WTC11 (cell line): ENCODE data around the gene ME2. TPM values are rescaled to one million over a fixed set of nuclear protein-coding genes. Genes with fewer than 3 reads are reported as not detected.

Experiments used
- ATAC-seq: fragments of 200-7000 bp; cut with Tn5 transposase; 2 replicates; pipeline ENCODE4 v1.10.0; 2021; ENCODE audit warnings: mild to moderate bottlenecking, moderate library complexity
- CTCF ChIA-PET: fragments of 300-600 bp; sonication (Branson Sonifier 250); formaldehyde crosslinking; loops from one replicate; lab custom pipeline; 2021; ENCODE audit warnings: antibody characterized with exemption; lab: Charles Lee
- POLR2A ChIA-PET: fragments of 350-600 bp; sonication (Branson Sonifier 250); formaldehyde crosslinking; loops from one replicate; lab custom pipeline; 2021; ENCODE audit warnings: antibody characterized with exemption; lab: Charles Lee
- DNase-seq: peaks from one replicate; pipeline ENCODE4 v3.0.0; 2021; ENCODE audit warnings: low spot score
- H3K27ac Mint-ChIP-seq: 2 replicates; pipeline ENCODE4 v1.8.0; 2021; ENCODE audit warnings: mixed read lengths
- H3K27me3 Mint-ChIP-seq: 2 replicates; pipeline ENCODE4 v1.8.0; 2021; ENCODE audit warnings: low read depth, mild to moderate bottlenecking, moderate library complexity, mixed read lengths
- H3K36me3 Mint-ChIP-seq: 2 replicates; pipeline ENCODE4 v1.8.0; 2021; ENCODE audit warnings: mixed read lengths
- H3K4me1 Mint-ChIP-seq: 2 replicates; pipeline ENCODE4 v1.8.0; 2022; ENCODE audit warnings: mixed read lengths
- H3K4me3 Mint-ChIP-seq: 2 replicates; pipeline ENCODE4 v1.8.0; 2021; ENCODE audit warnings: mild to moderate bottlenecking, moderate library complexity, mixed read lengths
- H3K9me3 Mint-ChIP-seq: 2 replicates; pipeline ENCODE4 v1.8.0; 2021; ENCODE audit warnings: mixed read lengths
- CBFB ChIP-seq: sonication (generic); formaldehyde crosslinking; IDR thresholded peaks from 2 replicates; pipeline ENCODE4 v1.8.1; 2022; ENCODE audit warnings: mild to moderate bottlenecking, low read depth, missing genetic modification reagents
- CREM ChIP-seq: sonication (generic); formaldehyde crosslinking; IDR thresholded peaks from 2 replicates; pipeline ENCODE4 v1.8.1; 2022; ENCODE audit warnings: mild to moderate bottlenecking, missing genetic modification reagents, moderate library complexity
- E2F1 ChIP-seq: sonication (generic); formaldehyde crosslinking; IDR thresholded peaks from 2 replicates; pipeline ENCODE4 v1.8.0; 2022; ENCODE audit warnings: mild to moderate bottlenecking, missing genetic modification reagents
- FOXJ3 ChIP-seq: sonication (generic); formaldehyde crosslinking; IDR thresholded peaks from 2 replicates; pipeline ENCODE4 v1.9.0; 2021; ENCODE audit warnings: missing genetic modification reagents, mild to moderate bottlenecking, borderline replicate concordance
- GABPB1 ChIP-seq: sonication (generic); formaldehyde crosslinking; IDR thresholded peaks from 2 replicates; pipeline ENCODE4 v1.8.1; 2023; ENCODE audit warnings: mild to moderate bottlenecking, missing genetic modification reagents
- HMGA2 ChIP-seq: fragments of 250-450 bp; sonication (Bioruptor Pico); IDR thresholded peaks from 2 replicates; pipeline ENCODE4 v1.4.0; 2021; ENCODE audit warnings: mild to moderate bottlenecking, moderate library complexity
- NFE2L1 ChIP-seq: sonication (generic); formaldehyde crosslinking; IDR thresholded peaks from 2 replicates; pipeline ENCODE4 v1.8.1; 2023; ENCODE audit warnings: missing genetic modification reagents
- NR2C2 ChIP-seq: sonication (generic); formaldehyde crosslinking; IDR thresholded peaks from 2 replicates; pipeline ENCODE4 v1.8.0; 2022; ENCODE audit warnings: mild to moderate bottlenecking, missing genetic modification reagents
- ZNF232 ChIP-seq: sonication (generic); formaldehyde crosslinking; IDR thresholded peaks from 2 replicates; pipeline ENCODE4 v1.8.0; 2022; ENCODE audit warnings: mild to moderate bottlenecking, missing genetic modification reagents
- total RNA-seq: library from RNA; stranded (reverse); gene quantifications from 3 replicates; pipeline ENCODE4 v1.2.3, GENCODE V29; 2021
- TF ChIP-seq, protein P1 (sequence below): fragments of 250-450 bp; sonication (Bioruptor Pico); IDR thresholded peaks from 2 replicates; pipeline ENCODE4 v2.1.2; 2022; ENCODE audit warnings: mild to moderate bottlenecking, moderate library complexity
- TF ChIP-seq, protein P2 (sequence below): sonication (generic); formaldehyde crosslinking; IDR thresholded peaks from 2 replicates; pipeline ENCODE4 v1.8.0; 2023; ENCODE audit warnings: missing genetic modification reagents, mild to moderate bottlenecking, borderline replicate concordance
- TF ChIP-seq, protein P3 (sequence below): sonication (generic); formaldehyde crosslinking; IDR thresholded peaks from 2 replicates; pipeline ENCODE4 v1.8.1; 2023; ENCODE audit warnings: mild to moderate bottlenecking, missing genetic modification reagents, moderate library complexity
- TF ChIP-seq, protein P4 (sequence below): sonication (generic); formaldehyde crosslinking; IDR thresholded peaks from 2 replicates; pipeline ENCODE4 v1.8.0; 2022; ENCODE audit warnings: mild to moderate bottlenecking, missing genetic modification reagents

The ME2 gene
- total RNA-seq, 1 experiment from 2014 or later = 57.0 TPM

DNA sequence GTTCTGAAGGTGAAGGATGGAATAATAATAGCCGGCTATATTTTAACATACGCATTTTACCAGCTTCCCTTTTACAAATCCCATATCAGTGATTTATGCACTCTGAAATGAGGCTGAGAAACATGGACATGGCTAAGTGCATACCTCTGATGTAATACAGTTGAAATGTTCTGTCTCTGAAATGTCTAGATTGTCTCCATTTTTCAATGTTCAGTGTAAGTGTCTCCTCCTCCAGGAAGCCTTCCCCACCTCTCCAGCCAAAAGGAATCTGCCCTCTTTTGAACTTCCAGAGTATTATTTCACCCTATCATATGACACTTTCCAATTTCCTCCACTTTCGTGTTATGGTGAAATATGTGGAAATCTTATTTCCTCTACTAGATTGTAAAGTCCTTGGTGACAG lies 29.5 kb upstream of the ME2 start:
- Mint-ChIP-seq H3K4me1 (peaks cover 6% of the 10 kb centered on the region), H3K4me3 (no peak overlapping the region), H3K9me3 (peaks cover 7% of the 10 kb centered on the region), H3K36me3 (no peaks in the 10 kb centered on the region; the same call in 1 of the 2 replicates), H3K27ac (no peak overlapping the region), H3K27me3 (no peaks in the 10 kb centered on the region)
- ATAC-seq = no peak
- DNase-seq = no peak
- ChIA-PET POLR2A (no interaction called here), CTCF (no interaction called here)
- TF ChIP-seq, protein P1, sequence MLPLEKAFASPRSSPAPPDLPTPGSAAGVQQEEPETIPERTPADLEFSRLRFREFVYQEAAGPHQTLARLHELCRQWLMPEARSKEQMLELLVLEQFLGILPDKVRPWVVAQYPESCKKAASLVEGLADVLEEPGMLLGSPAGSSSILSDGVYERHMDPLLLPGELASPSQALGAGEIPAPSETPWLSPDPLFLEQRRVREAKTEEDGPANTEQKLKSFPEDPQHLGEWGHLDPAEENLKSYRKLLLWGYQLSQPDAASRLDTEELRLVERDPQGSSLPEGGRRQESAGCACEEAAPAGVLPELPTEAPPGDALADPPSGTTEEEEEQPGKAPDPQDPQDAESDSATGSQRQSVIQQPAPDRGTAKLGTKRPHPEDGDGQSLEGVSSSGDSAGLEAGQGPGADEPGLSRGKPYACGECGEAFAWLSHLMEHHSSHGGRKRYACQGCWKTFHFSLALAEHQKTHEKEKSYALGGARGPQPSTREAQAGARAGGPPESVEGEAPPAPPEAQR (CRISPR knock-in tag) = no peak
- TF ChIP-seq NFE2L1 = no peak

DNA sequence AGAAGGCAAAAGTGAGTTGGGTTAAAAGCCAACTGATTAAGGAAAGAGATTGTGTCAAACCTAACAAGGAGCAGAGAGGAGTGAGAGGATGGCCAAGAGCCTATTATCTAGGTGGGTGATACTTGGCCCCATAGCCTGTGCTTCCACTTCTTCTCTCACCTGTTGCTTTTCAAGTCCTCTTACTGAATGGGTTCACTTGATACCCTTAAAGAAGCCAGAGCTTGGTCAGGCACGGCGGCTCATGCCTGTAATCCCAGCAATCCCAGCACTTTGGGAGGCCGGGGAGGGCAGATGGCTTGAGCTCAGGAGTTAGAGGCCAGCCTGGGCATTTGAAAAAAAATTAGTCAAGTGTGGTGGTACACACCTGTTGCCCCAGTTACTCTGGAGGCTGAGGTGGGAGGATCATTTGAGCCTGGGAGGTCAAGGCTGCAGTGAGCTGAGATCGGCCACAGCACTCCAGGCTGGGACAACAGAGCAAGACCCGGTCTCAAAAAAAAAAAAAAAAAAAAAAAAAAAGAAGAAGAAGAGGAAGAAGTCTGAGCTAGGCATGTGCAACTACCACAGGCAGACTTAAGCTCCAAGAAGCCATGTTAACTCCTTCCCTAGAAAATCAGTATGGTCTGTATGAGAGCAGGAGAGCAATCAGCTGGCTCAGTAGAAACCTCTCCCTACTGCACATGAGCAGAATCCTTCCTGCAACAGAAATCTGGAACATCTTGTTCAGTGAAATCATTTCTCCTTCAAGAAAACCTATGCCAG lies 28.4 kb upstream of the ME2 start:
- DNase-seq = no peak
- no peak overlapping the region for H3K27ac Mint-ChIP-seq
- no peaks in the 10 kb centered on the region for H3K27me3 Mint-ChIP-seq
- POLR2A ChIA-PET = interaction anchor here (0.7 kb wide), 1 partner anchor 10 kb away, joined by 5 read pairs; no protein-coding TSS in a partner anchor
- peaks cover 8% of the 10 kb centered on the region for H3K9me3 Mint-ChIP-seq
- TF ChIP-seq FOXJ3 (CRISPR knock-in tag) (no peak), ZNF232 (CRISPR knock-in tag) (no peak), E2F1 (CRISPR knock-in tag) (no peak), CBFB (no peak), NR2C2 (CRISPR knock-in tag) (no peak)
- TF ChIP-seq, protein P2, sequence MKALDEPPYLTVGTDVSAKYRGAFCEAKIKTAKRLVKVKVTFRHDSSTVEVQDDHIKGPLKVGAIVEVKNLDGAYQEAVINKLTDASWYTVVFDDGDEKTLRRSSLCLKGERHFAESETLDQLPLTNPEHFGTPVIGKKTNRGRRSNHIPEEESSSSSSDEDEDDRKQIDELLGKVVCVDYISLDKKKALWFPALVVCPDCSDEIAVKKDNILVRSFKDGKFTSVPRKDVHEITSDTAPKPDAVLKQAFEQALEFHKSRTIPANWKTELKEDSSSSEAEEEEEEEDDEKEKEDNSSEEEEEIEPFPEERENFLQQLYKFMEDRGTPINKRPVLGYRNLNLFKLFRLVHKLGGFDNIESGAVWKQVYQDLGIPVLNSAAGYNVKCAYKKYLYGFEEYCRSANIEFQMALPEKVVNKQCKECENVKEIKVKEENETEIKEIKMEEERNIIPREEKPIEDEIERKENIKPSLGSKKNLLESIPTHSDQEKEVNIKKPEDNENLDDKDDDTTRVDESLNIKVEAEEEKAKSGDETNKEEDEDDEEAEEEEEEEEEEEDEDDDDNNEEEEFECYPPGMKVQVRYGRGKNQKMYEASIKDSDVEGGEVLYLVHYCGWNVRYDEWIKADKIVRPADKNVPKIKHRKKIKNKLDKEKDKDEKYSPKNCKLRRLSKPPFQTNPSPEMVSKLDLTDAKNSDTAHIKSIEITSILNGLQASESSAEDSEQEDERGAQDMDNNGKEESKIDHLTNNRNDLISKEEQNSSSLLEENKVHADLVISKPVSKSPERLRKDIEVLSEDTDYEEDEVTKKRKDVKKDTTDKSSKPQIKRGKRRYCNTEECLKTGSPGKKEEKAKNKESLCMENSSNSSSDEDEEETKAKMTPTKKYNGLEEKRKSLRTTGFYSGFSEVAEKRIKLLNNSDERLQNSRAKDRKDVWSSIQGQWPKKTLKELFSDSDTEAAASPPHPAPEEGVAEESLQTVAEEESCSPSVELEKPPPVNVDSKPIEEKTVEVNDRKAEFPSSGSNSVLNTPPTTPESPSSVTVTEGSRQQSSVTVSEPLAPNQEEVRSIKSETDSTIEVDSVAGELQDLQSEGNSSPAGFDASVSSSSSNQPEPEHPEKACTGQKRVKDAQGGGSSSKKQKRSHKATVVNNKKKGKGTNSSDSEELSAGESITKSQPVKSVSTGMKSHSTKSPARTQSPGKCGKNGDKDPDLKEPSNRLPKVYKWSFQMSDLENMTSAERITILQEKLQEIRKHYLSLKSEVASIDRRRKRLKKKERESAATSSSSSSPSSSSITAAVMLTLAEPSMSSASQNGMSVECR = no peak
- no peak for ATAC-seq
- peaks cover 8% of the 10 kb centered on the region for H3K4me1 Mint-ChIP-seq
- H3K36me3 Mint-ChIP-seq = no peaks in the 10 kb centered on the region; the same call in 1 of the 2 replicates
- CTCF ChIA-PET = interaction anchor here (0.6 kb wide), 1 partner anchor 29 kb away, joined by 3 read pairs; no protein-coding TSS in a partner anchor
- H3K4me3 Mint-ChIP-seq = no peak overlapping the region

DNA sequence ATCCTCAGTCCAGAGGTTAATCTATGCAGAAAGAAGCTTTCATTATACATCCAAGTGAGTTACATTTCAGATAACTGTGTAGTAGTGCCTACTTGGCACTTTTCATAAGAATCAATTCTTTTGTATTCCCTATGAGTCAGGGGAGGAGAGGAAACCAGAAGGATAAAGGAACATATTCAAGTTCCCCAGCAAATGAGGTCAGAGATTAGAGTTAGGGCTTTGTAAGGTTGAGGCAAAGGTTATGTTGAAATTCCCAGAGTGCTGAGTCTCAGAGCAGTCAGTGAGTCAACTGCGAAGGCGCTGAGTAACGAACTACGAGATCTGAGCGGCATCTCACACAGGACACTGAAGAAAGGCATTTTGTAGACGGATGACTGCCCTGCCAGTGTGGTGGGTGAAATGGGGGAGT lies 25.1 kb upstream of the ME2 start:
- ChIA-PET POLR2A (no interaction called here), CTCF (no interaction called here)
- TF ChIP-seq, protein P3, sequence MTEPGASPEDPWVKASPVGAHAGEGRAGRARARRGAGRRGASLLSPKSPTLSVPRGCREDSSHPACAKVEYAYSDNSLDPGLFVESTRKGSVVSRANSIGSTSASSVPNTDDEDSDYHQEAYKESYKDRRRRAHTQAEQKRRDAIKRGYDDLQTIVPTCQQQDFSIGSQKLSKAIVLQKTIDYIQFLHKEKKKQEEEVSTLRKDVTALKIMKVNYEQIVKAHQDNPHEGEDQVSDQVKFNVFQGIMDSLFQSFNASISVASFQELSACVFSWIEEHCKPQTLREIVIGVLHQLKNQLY (CRISPR knock-in tag) = no peak
- TF ChIP-seq, protein P4, sequence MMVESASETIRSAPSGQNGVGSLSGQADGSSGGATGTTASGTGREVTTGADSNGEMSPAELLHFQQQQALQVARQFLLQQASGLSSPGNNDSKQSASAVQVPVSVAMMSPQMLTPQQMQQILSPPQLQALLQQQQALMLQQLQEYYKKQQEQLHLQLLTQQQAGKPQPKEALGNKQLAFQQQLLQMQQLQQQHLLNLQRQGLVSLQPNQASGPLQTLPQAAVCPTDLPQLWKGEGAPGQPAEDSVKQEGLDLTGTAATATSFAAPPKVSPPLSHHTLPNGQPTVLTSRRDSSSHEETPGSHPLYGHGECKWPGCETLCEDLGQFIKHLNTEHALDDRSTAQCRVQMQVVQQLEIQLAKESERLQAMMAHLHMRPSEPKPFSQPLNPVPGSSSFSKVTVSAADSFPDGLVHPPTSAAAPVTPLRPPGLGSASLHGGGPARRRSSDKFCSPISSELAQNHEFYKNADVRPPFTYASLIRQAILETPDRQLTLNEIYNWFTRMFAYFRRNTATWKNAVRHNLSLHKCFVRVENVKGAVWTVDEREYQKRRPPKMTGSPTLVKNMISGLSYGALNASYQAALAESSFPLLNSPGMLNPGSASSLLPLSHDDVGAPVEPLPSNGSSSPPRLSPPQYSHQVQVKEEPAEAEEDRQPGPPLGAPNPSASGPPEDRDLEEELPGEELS (CRISPR knock-in tag) = no peak
- no peak for TF ChIP-seq CREM (CRISPR knock-in tag)
- no peak for TF ChIP-seq GABPB1
- no peak for TF ChIP-seq HMGA2 (CRISPR knock-in tag)
- no peak for DNase-seq
- no peak overlapping the region for H3K27ac Mint-ChIP-seq
- peaks cover 8% of the 10 kb centered on the region for H3K4me1 Mint-ChIP-seq
- no peak overlapping the region for H3K4me3 Mint-ChIP-seq
- no peaks in the 10 kb centered on the region for H3K27me3 Mint-ChIP-seq
- no peaks in the 10 kb centered on the region; the same call in 1 of the 2 replicates for H3K36me3 Mint-ChIP-seq
- peaks cover 8% of the 10 kb centered on the region for H3K9me3 Mint-ChIP-seq
- ATAC-seq = no peak
